Measurements from ENCODE around the gene TJP2. TPM values are rescaled to one million over a fixed set of nuclear protein-coding genes. Genes with fewer than 3 reads are reported as not detected.
"Not testable (repeated sequence)": the region's sequence is repeated elsewhere in the genome, so short reads cannot be mapped to it uniquely, and the experiment has no call there.

Gene TJP2
- total RNA-seq, 1 experiment from 2014 or later: 25.8 TPM

- DNase-seq (ENCODE audit: low read depth in 1 of 2, low spot score in 2 of 2): peak in 1 of 2 experiments; percentile 16
- no peaks in the 10 kb centered on the region for H3K9me3 ChIP-seq (replicated peaks)
- peaks cover 8% of the 10 kb centered on the region for H3K4me1 ChIP-seq (replicated peaks)
- H3K36me3 ChIP-seq: no peaks in the 10 kb centered on the region
- no peak overlapping the region for H3K27ac ChIP-seq
- H3K4me3 ChIP-seq: no peak overlapping the region
- H3K27me3 ChIP-seq (replicated peaks): no peaks in the 10 kb centered on the region
Measured at GRCh38 chr9:69147041-69147834, 26.8 kb upstream of the TJP2 start.

- no peaks in the 10 kb centered on the region for H3K36me3 ChIP-seq
- no peak overlapping the region for H3K27ac ChIP-seq
- H3K4me1 ChIP-seq (replicated peaks): peaks cover 8% of the 10 kb centered on the region
- no peak overlapping the region for H3K4me3 ChIP-seq
- no peaks in the 10 kb centered on the region for H3K27me3 ChIP-seq (replicated peaks)
- peak in 1 of 2 experiments; percentile 18 for DNase-seq (ENCODE audit: low read depth in 1 of 2, low spot score in 2 of 2)
- H3K9me3 ChIP-seq (replicated peaks): no peaks in the 10 kb centered on the region
Measured at GRCh38 chr9:69149321-69149807, 24.7 kb upstream of the TJP2 start.

GRCh38 chr9:69151506-69151905 is 22.6 kb upstream of the TJP2 start:
- Histone ChIP-seq H3K27ac (no peak overlapping the region), H3K4me1 (replicated peaks) (peaks cover 8% of the 10 kb centered on the region), H3K9me3 (replicated peaks) (no peaks in the 10 kb centered on the region), H3K27me3 (replicated peaks) (no peaks in the 10 kb centered on the region), H3K36me3 (no peaks in the 10 kb centered on the region), H3K4me3 (no peak overlapping the region)
- peak in 1 of 2 experiments; percentile 7 for DNase-seq (ENCODE audit: low read depth in 1 of 2, low spot score in 2 of 2)

- H3K27me3 ChIP-seq (replicated peaks): no peaks in the 10 kb centered on the region
- DNase-seq (ENCODE audit: low read depth in 1 of 2, low spot score in 2 of 2): no peak
Measured at GRCh38 chr9:69153707-69154521, 20.2 kb upstream of the TJP2 start.

GRCh38 chr9:69155341-69156030 is 18.6 kb upstream of the TJP2 start:
- Histone ChIP-seq H3K27me3 (replicated peaks) (no peaks in the 10 kb centered on the region), H3K27ac (no peak overlapping the region), H3K9me3 (replicated peaks) (no peaks in the 10 kb centered on the region), H3K4me3 (no peak overlapping the region), H3K36me3 (no peaks in the 10 kb centered on the region), H3K4me1 (replicated peaks) (peaks cover 7% of the 10 kb centered on the region; the same call in 1 of the 2 replicates)
- DNase-seq (ENCODE audit: low read depth in 1 of 2, low spot score in 2 of 2): no peak

More at GRCh38 chr9:69153707-69154521, 20.2 kb upstream of the TJP2 start:
- Histone ChIP-seq H3K4me3 (no peak overlapping the region), H3K4me1 (replicated peaks) (peaks cover 15% of the 10 kb centered on the region), H3K27ac (no peak overlapping the region), H3K9me3 (replicated peaks) (no peaks in the 10 kb centered on the region), H3K36me3 (no peaks in the 10 kb centered on the region)

- H3K36me3 ChIP-seq: no peaks in the 10 kb centered on the region
- peak in 1 of 2 experiments; percentile 21 for DNase-seq (ENCODE audit: low read depth in 1 of 2, low spot score in 2 of 2)
- H3K27ac ChIP-seq: no peak overlapping the region
- no peaks in the 10 kb centered on the region for H3K9me3 ChIP-seq (replicated peaks)
- peaks cover 7% of the 10 kb centered on the region; the same call in 1 of the 2 replicates for H3K4me1 ChIP-seq (replicated peaks)
- no peaks in the 10 kb centered on the region for H3K27me3 ChIP-seq (replicated peaks)
- no peak overlapping the region for H3K4me3 ChIP-seq
Measured at GRCh38 chr9:69157751-69158466, 16.2 kb upstream of the TJP2 start.

- H3K27me3 ChIP-seq (replicated peaks): no peaks in the 10 kb centered on the region
- no peak overlapping the region for H3K4me3 ChIP-seq
- no peak for DNase-seq (ENCODE audit: low read depth in 1 of 2, low spot score in 2 of 2)
- no peak overlapping the region for H3K27ac ChIP-seq
- no peaks in the 10 kb centered on the region for H3K36me3 ChIP-seq
- H3K4me1 ChIP-seq (replicated peaks): peaks cover 7% of the 10 kb centered on the region; the same call in 1 of the 2 replicates
- H3K9me3 ChIP-seq (replicated peaks): no peaks in the 10 kb centered on the region
Measured at GRCh38 chr9:69158471-69158870, 15.6 kb upstream of the TJP2 start.

- H3K36me3 ChIP-seq; H3K4me3 ChIP-seq; H3K9me3 ChIP-seq (replicated peaks); DNase-seq (ENCODE audit: low read depth in 1 of 2, low spot score in 2 of 2); H3K27ac ChIP-seq; H3K27me3 ChIP-seq (replicated peaks); H3K4me1 ChIP-seq (replicated peaks): not testable (repeated sequence)
Measured at GRCh38 chr9:69164573-69164972, 9.5 kb upstream of the TJP2 start.

GRCh38 chr9:69165581-69165980 is 8.5 kb upstream of the TJP2 start:
- DNase-seq (ENCODE audit: low read depth in 1 of 2, low spot score in 2 of 2): no peak
- H3K36me3 ChIP-seq: no peaks in the 10 kb centered on the region
- no peak overlapping the region for H3K4me3 ChIP-seq
- H3K27me3 ChIP-seq (replicated peaks): no peaks in the 10 kb centered on the region
- H3K27ac ChIP-seq: no peak overlapping the region
- no peaks in the 10 kb centered on the region for H3K9me3 ChIP-seq (replicated peaks)
- H3K4me1 ChIP-seq (replicated peaks): no peaks in the 10 kb centered on the region

- peaks cover 6% of the 10 kb centered on the region for H3K4me1 ChIP-seq (replicated peaks)
- DNase-seq (ENCODE audit: low read depth in 1 of 2, low spot score in 2 of 2): no peak
- H3K9me3 ChIP-seq (replicated peaks): no peaks in the 10 kb centered on the region
- no peak overlapping the region for H3K27ac ChIP-seq
- H3K27me3 ChIP-seq (replicated peaks): no peaks in the 10 kb centered on the region
- no peaks in the 10 kb centered on the region for H3K36me3 ChIP-seq
- H3K4me3 ChIP-seq: no peak overlapping the region
Measured at GRCh38 chr9:69168709-69169217, 5.3 kb upstream of the TJP2 start.

- no peaks in the 10 kb centered on the region for H3K27me3 ChIP-seq (replicated peaks)
- no peak for DNase-seq (ENCODE audit: low read depth in 1 of 2, low spot score in 2 of 2)
- peaks cover 4% of the 10 kb centered on the region; the same call in 1 of the 2 replicates for H3K36me3 ChIP-seq
- no peak overlapping the region for H3K4me3 ChIP-seq
- no peak overlapping the region for H3K27ac ChIP-seq
- no peaks in the 10 kb centered on the region for H3K9me3 ChIP-seq (replicated peaks)
- peaks cover 10% of the 10 kb centered on the region for H3K4me1 ChIP-seq (replicated peaks)
Measured at GRCh38 chr9:69170231-69170630, 3.8 kb upstream of the TJP2 start.

- Histone ChIP-seq H3K4me3 (no peak overlapping the region), H3K4me1 (replicated peaks) (peaks cover 18% of the 10 kb centered on the region), H3K9me3 (replicated peaks) (no peaks in the 10 kb centered on the region), H3K36me3 (peaks cover 4% of the 10 kb centered on the region; the same call in 1 of the 2 replicates), H3K27me3 (replicated peaks) (no peaks in the 10 kb centered on the region), H3K27ac (no peak overlapping the region)
- DNase-seq (ENCODE audit: low read depth in 1 of 2, low spot score in 2 of 2): no peak
Measured at GRCh38 chr9:69171049-69171448, 3.0 kb upstream of the TJP2 start.

- H3K27ac ChIP-seq: no peak overlapping the region
Measured at GRCh38 chr9:69171517-69171916, 2.6 kb upstream of the TJP2 start.

More at GRCh38 chr9:69171517-69171916, 2.6 kb upstream of the TJP2 start:
- DNase-seq (ENCODE audit: low read depth in 1 of 2, low spot score in 2 of 2): no peak
- Histone ChIP-seq H3K9me3 (replicated peaks) (no peaks in the 10 kb centered on the region), H3K27me3 (replicated peaks) (no peaks in the 10 kb centered on the region), H3K4me1 (replicated peaks) (peaks cover 19% of the 10 kb centered on the region), H3K4me3 (no peak overlapping the region), H3K36me3 (peaks cover 4% of the 10 kb centered on the region; the same call in 1 of the 2 replicates)

Data from SJSA1 (cell line).